Measurements from ENCODE around the gene GDPD5.

Gene GDPD5

GRCh38 chr11:75445315-75445953, 80.3 kb downstream of the GDPD5 start:
- DNase-seq (ENCODE audit: low spot score): peak; percentile 74

- no peak for DNase-seq (ENCODE audit: low spot score)
Observed at GRCh38 chr11:75443043-75443442, 82.7 kb downstream of the GDPD5 start.

- no peak for DNase-seq (ENCODE audit: low spot score)
Observed at GRCh38 chr11:75442161-75442885, 83.4 kb downstream of the GDPD5 start.

GRCh38 chr11:75441804-75442132, 84.0 kb downstream of the GDPD5 start:
- DNase-seq (ENCODE audit: low spot score): no peak

GRCh38 chr11:75440960-75441803, 84.6 kb downstream of the GDPD5 start:
- no peak for DNase-seq (ENCODE audit: low spot score)

GRCh38 chr11:75439495-75440120, 86.1 kb downstream of the GDPD5 start:
- DNase-seq (ENCODE audit: low spot score): no peak

- no peak for DNase-seq (ENCODE audit: low spot score)
Observed at GRCh38 chr11:75439026-75439425, 86.7 kb downstream of the GDPD5 start.

- DNase-seq (ENCODE audit: low spot score): no peak
Observed at GRCh38 chr11:75437966-75438659, 87.6 kb downstream of the GDPD5 start.

GRCh38 chr11:75436806-75437205, 88.9 kb downstream of the GDPD5 start:
- DNase-seq (ENCODE audit: low spot score): no peak

GRCh38 chr11:75435571-75435925, 90.2 kb downstream of the GDPD5 start:
- DNase-seq (ENCODE audit: low spot score): no peak

- DNase-seq (ENCODE audit: low spot score): no peak
Observed at GRCh38 chr11:75434886-75435570, 90.7 kb downstream of the GDPD5 start.

- no peak for DNase-seq (ENCODE audit: low spot score)
Observed at GRCh38 chr11:75434051-75434450, 91.7 kb downstream of the GDPD5 start.

GRCh38 chr11:75433443-75433842, 92.3 kb downstream of the GDPD5 start:
- no peak for DNase-seq (ENCODE audit: low spot score)

GRCh38 chr11:75432911-75433321, 92.8 kb downstream of the GDPD5 start, which contains the start of gene KLHL35:
Gene KLHL35 (minus strand): TSS chr11:75433203. CDS start chr11:75430629, 2,574 bp downstream.
- no peak for DNase-seq (ENCODE audit: low spot score)

GRCh38 chr11:75431533-75432525, 93.9 kb downstream of the GDPD5 start:
- no peak for DNase-seq (ENCODE audit: low spot score)

GRCh38 chr11:75430714-75431532, 94.8 kb downstream of the GDPD5 start:
- no peak for DNase-seq (ENCODE audit: low spot score)

GRCh38 chr11:75429902-75430713, 95.6 kb downstream of the GDPD5 start:
- peak; percentile 74 for DNase-seq (ENCODE audit: low spot score)

GRCh38 chr11:75429641-75429901, 96.2 kb downstream of the GDPD5 start:
- DNase-seq (ENCODE audit: low spot score): no peak
